Measurements from ENCODE around the gene RDH5. TPM values are rescaled to one million over a fixed set of nuclear protein-coding genes. Genes with fewer than 3 reads are reported as not detected.

Gene RDH5
- total RNA-seq, 2 donors from 2014 or later: 6.4 to 13.3 TPM

GRCh38 chr12:55732288-55732687, 12.1 kb downstream of the RDH5 start:
- peaks cover 0 to 9% of the 10 kb centered on the region in 2 donors for H3K36me3 Mint-ChIP-seq
- ATAC-seq: no peak
- peak overlapping the region in 1 of 2 donors; percentile 49 for H3K27ac Mint-ChIP-seq
- DNase-seq (ENCODE audit: low spot score in 2 of 2): peak in 1 of 2 donors; percentile 51
- H3K9me3 Mint-ChIP-seq: no peaks in the 10 kb centered on the region

- H3K27ac Mint-ChIP-seq: no peak overlapping the region
- peak in 1 of 2 donors; percentile 53 for DNase-seq (ENCODE audit: low spot score in 2 of 2)
- peaks cover 0 to 9% of the 10 kb centered on the region in 2 donors for H3K36me3 Mint-ChIP-seq
Observed at GRCh38 chr12:55733021-55733555, 12.9 kb downstream of the RDH5 start.

GRCh38 chr12:55733858-55734257, 13.7 kb downstream of the RDH5 start:
- Mint-ChIP-seq H3K27ac (no peak overlapping the region), H3K36me3 (peaks cover 0 to 9% of the 10 kb centered on the region in 2 donors), H3K9me3 (no peaks in the 10 kb centered on the region)
- ATAC-seq: no peak
- DNase-seq (ENCODE audit: low spot score in 2 of 2): no peak

More at GRCh38 chr12:55733021-55733555, 12.9 kb downstream of the RDH5 start:
- H3K9me3 Mint-ChIP-seq: no peaks in the 10 kb centered on the region
- no peak for ATAC-seq

GRCh38 chr12:55734595-55734994, 14.4 kb downstream of the RDH5 start:
- no peaks in the 10 kb centered on the region for H3K9me3 Mint-ChIP-seq
- no peak for ATAC-seq
- peak overlapping the region in 1 of 2 donors; percentile 63 for H3K27ac Mint-ChIP-seq
- H3K36me3 Mint-ChIP-seq: peaks cover 0 to 7% of the 10 kb centered on the region in 2 donors
- no peak for DNase-seq (ENCODE audit: low spot score in 2 of 2)

DNA sequence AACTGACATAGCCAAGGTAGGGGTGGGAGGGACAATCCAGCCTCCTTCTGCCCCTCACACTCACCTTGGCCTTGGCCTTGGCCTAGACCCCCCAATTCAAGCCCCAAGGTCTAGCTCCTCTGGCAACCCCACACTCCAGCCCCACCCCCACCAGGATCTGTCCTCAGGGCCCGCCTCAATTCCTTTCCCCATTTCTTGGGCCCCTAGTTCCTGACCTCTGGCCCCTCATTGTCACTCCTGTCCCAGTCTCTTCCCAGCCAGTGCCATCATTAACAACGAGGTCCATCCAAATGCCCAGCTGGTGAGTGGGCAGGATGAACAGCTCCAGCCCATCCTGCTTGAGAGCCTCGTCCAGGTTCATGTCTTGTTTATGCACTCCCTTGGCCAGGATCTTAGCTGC, 15.9 kb downstream of the RDH5 start:
- DNase-seq (ENCODE audit: low spot score in 2 of 2) (no peak), ATAC-seq (no peak)
- H3K36me3 Mint-ChIP-seq: no peaks in the 10 kb centered on the region
- H3K27ac Mint-ChIP-seq: no peak overlapping the region
- H3K9me3 Mint-ChIP-seq: no peaks in the 10 kb centered on the region

- H3K27ac Mint-ChIP-seq: peak overlapping the region in 1 of 2 donors; percentile 10
Observed at GRCh38 chr12:55736780-55737580, 16.8 kb downstream of the RDH5 start.

DNA sequence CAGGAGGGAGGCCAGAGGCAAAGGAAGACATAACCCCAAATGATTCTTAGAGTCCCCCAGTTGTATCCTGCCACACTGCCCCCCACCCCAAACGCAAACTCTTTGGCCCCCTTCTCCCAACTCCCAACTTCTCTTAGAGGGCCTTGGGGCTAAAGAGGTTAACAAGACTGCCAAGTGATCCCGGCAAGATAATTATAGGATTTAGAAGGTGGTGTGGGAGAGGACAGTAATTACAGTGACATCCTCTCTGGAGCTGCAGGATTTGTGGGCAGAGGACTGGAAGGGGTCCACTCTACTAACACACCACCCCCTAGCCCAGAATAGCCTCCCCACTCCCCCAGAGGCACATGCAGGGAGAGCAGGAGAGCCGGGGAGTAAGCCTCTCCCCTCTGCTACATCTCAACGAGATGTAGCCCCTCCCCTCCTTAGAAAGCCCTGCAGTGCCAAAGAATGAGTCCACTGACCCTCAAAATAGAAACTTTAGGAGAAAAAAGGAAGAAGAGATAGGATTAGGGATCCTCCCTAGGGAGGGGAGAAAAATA, 17.5 kb downstream of the RDH5 start:
- peak in 1 of 2 donors; percentile 19 for ATAC-seq
- Mint-ChIP-seq H3K27ac (peak overlapping the region; percentile 79 to 86), H3K9me3 (no peaks in the 10 kb centered on the region), H3K36me3 (no peaks in the 10 kb centered on the region)
- DNase-seq (ENCODE audit: low spot score in 2 of 2): no peak

More at GRCh38 chr12:55736780-55737580, 16.8 kb downstream of the RDH5 start:
- no peaks in the 10 kb centered on the region for H3K9me3 Mint-ChIP-seq
- ATAC-seq (peak; percentile 55 to 70), DNase-seq (ENCODE audit: low spot score in 2 of 2) (peak in 1 of 2 donors; percentile 66)
- H3K36me3 Mint-ChIP-seq: no peaks in the 10 kb centered on the region

GRCh38 chr12:55738123-55739024, 18.2 kb downstream of the RDH5 start:
- ATAC-seq (peak; percentile 51 to 83), DNase-seq (ENCODE audit: low spot score in 2 of 2) (peak in 1 of 2 donors; percentile 93)
- Mint-ChIP-seq H3K36me3 (no peaks in the 10 kb centered on the region), H3K27ac (peak overlapping the region; percentile 79 to 86), H3K9me3 (no peaks in the 10 kb centered on the region)

DNA sequence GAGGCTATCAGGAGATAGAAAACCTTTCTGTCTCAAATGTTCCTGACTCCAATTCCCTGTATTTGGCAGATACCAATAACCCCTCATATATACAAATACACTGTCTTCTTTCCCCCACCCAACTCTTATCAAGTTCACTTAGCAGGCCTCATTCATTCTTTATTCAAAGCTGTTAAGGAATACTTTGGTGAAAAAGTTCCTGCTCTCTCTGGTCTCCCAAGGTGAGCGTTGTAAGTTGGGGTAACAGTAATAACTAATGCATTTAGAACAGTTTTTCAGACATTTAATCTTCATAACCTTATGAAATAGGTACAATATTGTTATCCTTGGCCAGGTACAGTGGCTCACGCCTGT, 18.8 kb downstream of the RDH5 start:
- ATAC-seq: no peak
- no peaks in the 10 kb centered on the region for H3K36me3 Mint-ChIP-seq
- no peak overlapping the region for H3K27ac Mint-ChIP-seq
- no peaks in the 10 kb centered on the region for H3K9me3 Mint-ChIP-seq
- no peak for DNase-seq (ENCODE audit: low spot score in 2 of 2)

- H3K9me3 Mint-ChIP-seq: no peaks in the 10 kb centered on the region
- ATAC-seq (no peak), DNase-seq (ENCODE audit: low spot score in 2 of 2) (no peak)
- H3K27ac Mint-ChIP-seq: peak overlapping the region; percentile 18 to 51
- no peaks in the 10 kb centered on the region for H3K36me3 Mint-ChIP-seq
Observed at GRCh38 chr12:55741931-55742680, 21.9 kb downstream of the RDH5 start.

DNA sequence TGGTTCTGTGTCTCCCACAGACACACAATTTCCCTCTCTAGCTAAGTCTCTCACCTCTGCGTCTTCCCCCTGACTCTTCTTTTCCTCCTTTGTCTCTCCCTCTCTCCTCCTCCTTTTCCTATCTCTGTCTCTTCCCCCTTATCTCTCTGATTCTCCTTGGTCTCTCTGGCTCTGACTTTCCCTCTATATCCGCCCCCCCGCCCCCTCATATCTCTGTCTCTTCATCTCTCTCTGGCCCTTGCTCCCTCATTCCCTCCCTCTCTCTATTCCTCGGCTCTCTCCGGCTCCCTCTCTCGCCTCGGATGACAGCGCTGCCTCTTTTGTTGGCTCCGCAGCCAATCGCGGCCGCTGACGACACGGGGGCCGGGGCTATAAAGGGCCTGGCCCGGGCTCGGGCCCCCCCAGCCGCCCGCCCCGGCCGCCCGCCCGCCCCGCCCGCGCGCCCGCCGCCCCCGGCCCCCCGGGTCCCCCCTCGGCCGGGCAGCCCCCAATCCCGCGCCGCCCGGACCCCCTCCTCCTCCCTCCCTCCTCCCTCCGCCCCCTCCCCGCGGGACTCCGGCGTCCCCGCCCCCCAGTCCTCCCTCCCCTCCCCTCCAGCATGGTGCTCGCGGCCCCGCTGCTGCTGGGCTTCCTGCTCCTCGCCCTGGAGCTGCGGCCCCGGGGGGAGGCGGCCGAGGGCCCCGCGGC, 22.7 kb downstream of the RDH5 start, which contains the start of gene GDF11:
GDF11 (plus strand) TSS at position 404 of the 687 bp plus-strand sequence; CDS start at position 599, 195 bp downstream.
- no peaks in the 10 kb centered on the region for H3K36me3 Mint-ChIP-seq
- ATAC-seq (peak; percentile 74 to 77), DNase-seq (ENCODE audit: low spot score in 2 of 2) (peak in 1 of 2 donors; percentile 74)
- no peaks in the 10 kb centered on the region for H3K9me3 Mint-ChIP-seq
- H3K27ac Mint-ChIP-seq: peak within 1 kb of the TSS; percentile 51 to 64

- peak; percentile 50 to 66 for ATAC-seq
Observed at GRCh38 chr12:55743406-55744339, 23.5 kb downstream of the RDH5 start.

GRCh38 chr12:55744340-55745030, 24.3 kb downstream of the RDH5 start:
- DNase-seq (ENCODE audit: low spot score in 2 of 2) (no peak), ATAC-seq (no peak)
- peak overlapping the region; percentile 51 to 64 for H3K27ac Mint-ChIP-seq
- H3K9me3 Mint-ChIP-seq: no peaks in the 10 kb centered on the region
- H3K36me3 Mint-ChIP-seq: no peaks in the 10 kb centered on the region

More at GRCh38 chr12:55743406-55744339, 23.5 kb downstream of the RDH5 start:
- peak overlapping the region; percentile 51 to 64 for H3K27ac Mint-ChIP-seq
- H3K9me3 Mint-ChIP-seq: no peaks in the 10 kb centered on the region
- peak in 1 of 2 donors; percentile 49 for DNase-seq (ENCODE audit: low spot score in 2 of 2)
- H3K36me3 Mint-ChIP-seq: no peaks in the 10 kb centered on the region
